ENCODE measurements around the gene THAP6.

DNA sequence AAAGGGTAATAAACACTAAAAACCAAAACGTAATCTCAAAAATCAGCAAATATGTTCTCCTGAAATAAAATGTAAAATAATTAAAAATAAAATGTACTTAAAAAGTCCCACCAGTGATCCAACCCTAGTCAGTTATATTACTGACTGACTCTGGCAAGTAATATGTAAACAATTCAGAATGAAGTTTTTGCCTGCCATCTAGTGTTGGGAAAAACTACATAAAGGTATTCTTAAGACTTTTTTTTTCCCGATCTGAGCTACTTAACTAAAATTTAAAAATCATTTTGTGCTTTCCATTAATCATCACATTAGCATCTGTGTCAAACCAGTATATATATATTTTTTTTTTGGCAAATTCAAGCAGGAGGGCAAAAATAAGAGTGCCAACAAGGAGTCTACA, 24.1 kb upstream of the THAP6 start:
- TF ChIP-seq ZNF274 (IDR thresholded peaks at IDR 0.05; ENCODE audit: low read depth, low read length) (no peak), YY1 (IDR thresholded peaks at IDR 0.05; ENCODE audit: insufficient read depth, insufficient read length) (no peak), SUZ12 (IDR thresholded peaks at IDR 0.05; ENCODE audit: extremely low read depth, insufficient read depth, insufficient read length) (no peak)

Measured in NT2/D1 (cell line).